HG03025 (cell line): ENCODE measurements around the gene MAML3.

ENCODE experiments used
- ATAC-seq: cut with Tn5 transposase; IDR thresholded peaks from one replicate; pipeline ENCODE4 v1.9.1; 2021; ENCODE audit warnings: mild to moderate bottlenecking, moderate library complexity; ENCODE audit not compliant: unreplicated experiment, low FRiP score

The MAML3 gene

GRCh38 chr4:140131675-140132229, 22.2 kb downstream of the MAML3 start:
- ATAC-seq, result no peak

DNA sequence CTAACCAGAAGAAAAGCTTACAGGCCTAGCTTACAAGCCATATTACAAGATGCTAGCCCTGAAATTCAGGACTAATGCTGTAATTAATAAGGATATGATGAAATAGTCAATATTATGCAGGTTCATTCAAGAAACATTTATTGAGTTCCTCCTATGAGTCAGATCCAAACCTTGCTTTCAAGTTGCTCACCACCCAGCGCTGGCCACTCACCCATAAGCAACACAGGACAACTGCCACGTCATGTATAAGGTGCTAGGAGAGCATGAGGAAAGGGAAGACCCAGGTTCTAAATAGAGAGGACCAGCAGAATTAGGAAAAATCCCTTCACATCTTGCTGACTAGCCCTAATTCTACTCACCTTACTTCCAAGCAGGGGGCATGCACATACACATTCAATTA, 23.3 kb downstream of the MAML3 start:
- ATAC-seq, result no peak

GRCh38 chr4:140127422-140127821, 26.6 kb downstream of the MAML3 start:
- ATAC-seq, result no peak

- ATAC-seq, result no peak
Measured at GRCh38 chr4:140126261-140126660, 27.7 kb downstream of the MAML3 start.

- ATAC-seq, result no peak
Measured at GRCh38 chr4:140125374-140125773, 28.6 kb downstream of the MAML3 start.

DNA sequence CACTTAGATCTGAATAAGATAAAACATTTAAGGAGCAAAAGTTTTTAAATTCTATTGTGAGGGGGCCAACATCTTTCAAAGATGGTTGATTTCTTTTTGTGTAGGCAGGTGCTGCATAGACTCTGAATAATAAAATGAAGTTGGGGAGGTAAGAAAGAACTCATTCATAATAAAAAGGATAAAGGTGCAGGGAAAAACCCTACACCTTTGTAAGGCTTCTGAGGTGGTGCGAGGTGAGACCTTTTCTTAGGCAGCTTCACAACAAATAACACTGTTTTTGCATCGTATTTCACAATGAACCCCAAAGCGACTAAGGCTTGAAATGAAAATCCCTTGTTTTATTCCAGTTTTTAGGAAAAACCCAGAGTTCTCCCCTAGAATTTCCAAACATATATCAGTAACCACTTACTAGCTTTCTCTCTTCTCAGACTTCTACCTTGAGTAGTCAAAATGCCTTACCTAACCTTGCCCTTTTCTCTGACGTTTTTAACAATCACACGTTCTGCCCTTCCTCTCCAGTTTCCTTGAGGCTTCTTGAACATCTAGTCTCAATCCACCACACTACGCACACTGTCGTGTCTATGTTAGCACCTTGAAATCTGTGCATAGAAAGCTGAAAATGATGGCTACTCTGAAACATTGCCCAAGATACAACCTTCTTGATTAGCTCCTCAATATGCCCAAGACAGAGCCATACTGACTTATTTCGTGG, 30.2 kb downstream of the MAML3 start:
- ATAC-seq, result no peak

DNA sequence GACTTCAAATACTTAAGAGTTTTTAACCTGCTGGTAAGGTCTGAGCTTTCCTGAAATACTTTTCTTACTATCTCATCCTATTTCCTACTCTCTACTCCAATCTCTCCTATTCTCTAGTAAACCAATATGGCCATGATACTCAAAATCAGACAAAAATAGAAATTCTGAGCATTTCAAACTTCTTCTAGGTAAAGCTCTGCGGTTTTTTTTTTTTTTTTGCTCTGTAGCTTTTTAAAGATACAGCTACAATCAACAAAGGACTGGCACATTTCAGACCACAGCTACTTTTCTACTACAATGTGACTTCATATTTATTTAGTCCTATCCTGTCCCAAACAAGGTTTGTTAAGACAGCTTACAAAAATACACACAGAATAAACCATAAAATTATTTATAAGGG, 31.1 kb downstream of the MAML3 start:
- ATAC-seq, result no peak

DNA sequence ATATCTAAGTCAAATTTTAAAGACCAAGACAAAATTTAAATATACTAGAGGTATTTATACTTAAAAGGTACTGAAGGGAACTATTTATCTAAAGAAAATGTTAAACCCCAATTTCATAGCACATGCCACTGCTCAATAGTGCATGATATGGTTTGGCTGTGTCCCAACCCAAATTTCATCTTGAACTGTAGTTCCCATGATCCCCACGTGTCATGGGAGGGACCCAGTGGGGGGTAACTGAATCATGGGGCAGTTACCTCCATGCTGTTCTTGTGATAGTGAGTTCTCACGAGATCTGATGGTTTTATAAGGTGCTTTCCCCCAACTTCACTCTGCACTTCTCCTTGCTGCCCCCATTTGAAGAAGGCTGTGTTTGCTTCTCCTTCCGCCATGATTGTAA, 32.3 kb downstream of the MAML3 start:
- no peak for ATAC-seq

- no peak for ATAC-seq
Measured at GRCh38 chr4:140118931-140119640, 34.9 kb downstream of the MAML3 start.

- no peak for ATAC-seq
Measured at GRCh38 chr4:140117947-140118346, 36.0 kb downstream of the MAML3 start.

- no peak for ATAC-seq
Measured at GRCh38 chr4:140116442-140117104, 37.4 kb downstream of the MAML3 start.

DNA sequence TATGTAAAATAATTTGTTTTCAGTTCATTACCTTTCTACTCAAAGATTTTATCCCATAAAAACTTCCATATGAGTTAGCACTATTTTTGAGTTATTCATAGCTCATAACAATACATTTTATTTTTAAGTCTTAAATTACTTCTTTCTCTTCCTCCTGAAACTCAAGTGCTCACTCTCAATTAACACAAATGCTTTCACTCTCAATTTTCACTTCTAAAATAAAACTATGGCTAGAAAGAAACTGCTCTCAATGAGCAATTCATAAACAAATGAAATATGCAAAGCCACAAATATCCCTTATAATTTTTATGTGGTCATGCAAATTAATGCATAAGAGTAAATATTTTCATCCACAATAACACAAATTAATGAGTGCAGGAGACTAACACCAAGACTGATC, 38.8 kb downstream of the MAML3 start:
- no peak for ATAC-seq

DNA sequence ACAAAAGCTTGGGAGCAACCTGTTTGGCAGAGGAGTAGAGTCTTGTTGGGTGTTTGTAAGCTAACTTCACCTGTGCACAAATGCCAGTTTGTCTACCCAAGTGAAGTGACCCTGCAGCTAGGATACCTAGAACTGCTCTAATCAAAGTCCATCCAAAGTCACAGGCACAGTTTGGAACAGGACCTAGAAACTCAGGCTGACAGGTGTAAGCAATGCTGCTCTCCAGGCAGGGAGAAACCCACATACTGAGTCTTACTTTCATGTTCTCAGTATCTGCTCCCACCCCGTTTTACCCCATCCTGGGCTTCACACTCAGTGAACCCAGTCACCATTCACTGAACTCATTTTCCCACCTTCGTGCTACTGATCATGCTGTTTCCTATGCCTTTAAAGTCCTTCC, 40.3 kb downstream of the MAML3 start:
- ATAC-seq, result no peak

- ATAC-seq, result no peak
Measured at GRCh38 chr4:140112576-140112975, 41.4 kb downstream of the MAML3 start.

- no peak for ATAC-seq
Measured at GRCh38 chr4:140111256-140111655, 42.7 kb downstream of the MAML3 start.

DNA sequence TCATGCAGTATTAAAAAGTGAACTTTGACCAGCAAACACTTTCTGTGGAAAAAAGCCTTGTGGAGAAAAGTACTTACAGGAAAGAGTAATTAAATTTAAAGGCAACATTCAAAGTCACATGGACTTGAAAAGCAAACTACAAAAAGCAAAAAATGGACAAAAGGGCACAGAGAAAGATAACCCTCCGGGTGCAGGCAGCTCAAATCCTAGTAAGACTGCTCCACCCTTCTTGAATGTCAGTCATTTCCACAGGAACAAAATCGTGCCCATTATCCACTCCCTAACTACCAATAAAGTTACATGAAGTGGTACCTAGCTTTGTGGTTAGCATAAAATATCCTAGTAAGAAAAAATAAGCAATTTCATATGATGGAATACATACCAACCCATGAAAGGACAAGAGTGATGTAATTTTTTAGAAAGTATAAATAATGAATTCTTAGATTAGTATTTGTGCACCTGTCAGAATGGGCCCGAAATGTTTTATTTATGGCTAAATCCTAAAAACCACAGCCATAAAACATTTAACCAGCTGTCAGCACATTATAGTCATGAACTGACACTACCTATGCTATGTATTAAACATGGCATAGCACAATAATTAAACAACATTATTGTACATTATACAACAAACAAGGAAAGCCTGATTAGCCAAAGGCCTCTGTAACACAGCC, 43.3 kb downstream of the MAML3 start:
- ATAC-seq, result no peak

GRCh38 chr4:140109737-140110136, 44.2 kb downstream of the MAML3 start:
- no peak for ATAC-seq

DNA sequence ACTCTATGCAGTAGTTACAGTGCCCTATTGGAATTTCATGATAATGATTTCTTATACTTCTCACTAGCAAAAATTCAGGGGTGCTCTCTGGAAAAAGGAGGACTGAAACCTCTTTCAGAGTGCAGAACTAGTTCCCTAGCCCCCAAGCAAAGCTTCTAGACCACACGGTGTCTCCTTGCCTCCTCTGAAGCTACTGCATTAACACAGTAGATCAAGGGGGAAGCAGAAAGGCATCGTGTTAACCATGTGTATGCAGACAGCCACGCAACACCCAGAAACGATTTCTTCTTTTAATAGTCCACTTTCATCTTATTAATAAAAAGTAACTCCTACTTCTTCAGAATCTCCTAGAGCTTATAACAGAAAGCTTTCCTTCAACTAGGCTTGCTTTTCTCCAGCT, 44.7 kb downstream of the MAML3 start:
- no peak for ATAC-seq

DNA sequence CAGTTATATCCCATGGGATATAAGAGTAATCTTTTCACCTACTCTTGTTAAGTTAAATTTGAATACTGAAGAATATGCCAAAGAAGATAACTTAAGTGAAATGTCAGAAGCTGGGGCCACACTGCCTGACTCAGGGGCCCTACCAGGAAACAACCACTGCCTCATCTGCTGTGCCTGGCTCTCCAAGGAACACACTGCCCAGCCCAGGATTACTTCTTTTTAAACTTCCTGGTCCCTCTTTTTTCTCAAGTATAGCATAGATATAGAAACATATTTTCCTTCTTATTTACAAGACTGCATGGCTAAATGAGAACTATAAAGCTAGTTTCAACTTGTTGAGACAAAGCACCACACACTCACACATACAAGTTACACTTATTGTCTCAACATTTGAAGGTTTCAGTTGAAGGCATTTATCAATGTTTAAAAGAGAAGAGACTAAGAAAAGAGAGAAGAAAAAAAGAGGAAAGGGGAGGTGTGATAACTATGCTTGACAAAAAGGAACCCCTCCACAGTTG, 45.2 kb downstream of the MAML3 start:
- no peak for ATAC-seq

DNA sequence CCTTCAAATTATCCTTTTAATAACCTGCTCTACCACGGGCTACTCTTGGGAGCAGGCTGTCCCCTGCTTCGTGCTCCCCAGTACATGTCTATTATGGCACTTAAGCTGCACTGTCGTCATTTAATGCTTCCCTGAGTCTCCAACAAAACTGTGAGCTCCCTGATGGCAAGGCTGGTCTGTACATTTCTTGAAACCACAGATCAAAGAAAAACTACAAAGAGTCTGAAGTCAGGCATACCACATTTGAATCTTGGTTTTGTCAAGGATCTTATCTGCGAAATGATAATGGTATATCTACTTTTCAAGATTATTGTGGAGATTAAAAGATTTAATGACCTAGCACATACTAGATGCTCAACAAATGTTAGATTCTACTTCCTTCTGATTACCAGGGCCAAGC, 45.7 kb downstream of the MAML3 start:
- no peak for ATAC-seq
